Endodermal cell (in vitro differentiated cells): ENCODE data around the gene KRT1. TPM values are rescaled to one million over a fixed set of nuclear protein-coding genes. Genes with fewer than 3 reads are reported as not detected.
"Not testable (repeated sequence)": the region's sequence is repeated elsewhere in the genome, so short reads cannot be mapped to it uniquely, and the experiment has no call there.

Experiments
- DNase-seq: peaks from one replicate; pipeline ENCODE4 v3.0.0-alpha.2; 2017
- H3K27ac ChIP-seq: 2 replicates; pipeline ENCODE4 v1.5.1; 2013; ENCODE audit warnings: mild to moderate bottlenecking, low read depth, low read length, moderate library complexity
- H3K27me3 ChIP-seq: 2 replicates; pipeline ENCODE4 v1.6.1; 2013; ENCODE audit warnings: mild to moderate bottlenecking, low read length, moderate library complexity; ENCODE audit not compliant: insufficient read depth, control insufficient read depth, poor library complexity, severe bottlenecking
- H3K36me3 ChIP-seq: 2 replicates; pipeline ENCODE4 v1.7.0; 2013; ENCODE audit warnings: mild to moderate bottlenecking, low read length, moderate library complexity; ENCODE audit not compliant: control insufficient read depth, insufficient read depth
- H3K4me1 ChIP-seq: one replicate; pipeline ENCODE4 v1.7.0; 2013; ENCODE audit warnings: low read length; ENCODE audit not compliant: control insufficient read depth, insufficient read depth
- H3K4me3 ChIP-seq: 2 replicates; pipeline ENCODE4 v1.5.1; 2013; ENCODE audit warnings: mild to moderate bottlenecking, low read length, moderate library complexity
- H3K9ac ChIP-seq: 2 replicates; pipeline ENCODE4 v1.6.1; 2013; ENCODE audit warnings: mild to moderate bottlenecking, low read length, moderate library complexity; ENCODE audit not compliant: poor library complexity, severe bottlenecking; ENCODE audit errors: extremely low read depth
- H3K9me3 ChIP-seq: 2 replicates; pipeline ENCODE4 v1.6.1; 2013; ENCODE audit warnings: mild to moderate bottlenecking, low read length, moderate library complexity; ENCODE audit not compliant: control insufficient read depth
- H3K27ac Mint-ChIP-seq: 2 replicates; pipeline ENCODE4 v1.8.0; 2020; ENCODE audit warnings: mixed read lengths
- H3K27me3 Mint-ChIP-seq: 2 replicates; pipeline ENCODE4 v1.8.0; 2021; ENCODE audit warnings: mild to moderate bottlenecking, mixed read lengths; ENCODE audit not compliant: insufficient read depth
- H3K36me3 Mint-ChIP-seq: 2 replicates; pipeline ENCODE4 v1.8.0; 2020; ENCODE audit warnings: low read depth, mixed read lengths
- H3K4me1 Mint-ChIP-seq: 2 replicates; pipeline ENCODE4 v1.8.0; 2020; ENCODE audit warnings: mixed read lengths
- H3K4me3 Mint-ChIP-seq: 2 replicates; pipeline ENCODE4 v1.8.0; 2020; ENCODE audit warnings: mild to moderate bottlenecking, moderate library complexity, mixed read lengths
- H3K9me3 Mint-ChIP-seq: 2 replicates; pipeline ENCODE4 v1.8.0; 2020; ENCODE audit warnings: mild to moderate bottlenecking, mixed read lengths
- WGBS, 2 experiments: methylation state at CpG; one replicate each; pipeline versions ENCODE4 v1.1.5 to v1.1.7; 2013; ENCODE audit warnings: missing lambda C conversion rate in 2 of 2, mixed read lengths in 1 of 2; ENCODE audit not compliant: insufficient coverage in 1 of 2, insufficient read length in 1 of 2; 5-methylcytosine and 5-hydroxymethylcytosine counted together
- total RNA-seq, 2 donors: library from RNA; stranded (reverse); fragmentation: NEBNext Ultra II Directional in 1 of 2; extraction: Animal tissue kit (Norgen Biotek cat#: 25700) in 1 of 2; gene quantifications; 2 replicates in 1 of 2; 3 replicates in 1 of 2; pipeline ENCODE4 v1.2.1, GENCODE V29; 2021
- TF ChIP-seq, protein P1 (sequence below): fragments of 200-600 bp; sonication (generic); conservative IDR thresholded peaks from 2 replicates; pipeline ENCODE4 v1.5.0; 2021; ENCODE audit warnings: antibody characterized with exemption, mild to moderate bottlenecking

The KRT1 gene
- total RNA-seq, 2 donors from 2014 or later: not detected

DNA sequence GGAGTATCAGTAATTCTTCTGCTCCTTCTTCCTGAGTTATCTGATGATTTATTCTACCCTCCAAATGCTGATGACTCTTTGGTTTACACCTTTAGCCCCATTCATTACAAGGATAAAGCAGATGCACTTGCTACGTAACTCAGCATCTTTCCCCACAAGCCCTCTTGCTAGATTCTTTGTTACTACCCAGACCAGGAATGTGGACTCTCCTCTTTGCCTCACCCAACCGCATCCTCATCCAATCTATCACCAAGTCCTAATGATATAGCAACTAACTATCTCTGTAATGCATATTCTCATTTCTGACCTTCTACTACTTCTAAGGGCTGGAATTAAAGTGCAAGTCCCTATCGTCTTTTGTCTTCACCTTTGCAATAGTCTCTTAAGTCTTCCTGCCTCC is 9.2 kb downstream of the KRT1 start:
- no peaks in the 10 kb centered on the region for H3K9me3 Mint-ChIP-seq
- H3K27me3 Mint-ChIP-seq: peaks cover 36% of the 10 kb centered on the region
- Histone ChIP-seq H3K4me3 (no peak overlapping the region), H3K27ac (no peak overlapping the region), H3K9me3 (no peaks in the 10 kb centered on the region), H3K4me1 (no peaks in the 10 kb centered on the region), H3K36me3 (no peaks in the 10 kb centered on the region), H3K27me3 (peaks cover 58% of the 10 kb centered on the region), H3K9ac (no peak overlapping the region)
- H3K4me3 Mint-ChIP-seq: no peak overlapping the region
- H3K4me1 Mint-ChIP-seq: no peaks in the 10 kb centered on the region
- 93 to 96% methylated on average over 3 of the region's 3 CpGs for WGBS, 2 experiments
- DNase-seq: no peak
- TF ChIP-seq, protein P1, sequence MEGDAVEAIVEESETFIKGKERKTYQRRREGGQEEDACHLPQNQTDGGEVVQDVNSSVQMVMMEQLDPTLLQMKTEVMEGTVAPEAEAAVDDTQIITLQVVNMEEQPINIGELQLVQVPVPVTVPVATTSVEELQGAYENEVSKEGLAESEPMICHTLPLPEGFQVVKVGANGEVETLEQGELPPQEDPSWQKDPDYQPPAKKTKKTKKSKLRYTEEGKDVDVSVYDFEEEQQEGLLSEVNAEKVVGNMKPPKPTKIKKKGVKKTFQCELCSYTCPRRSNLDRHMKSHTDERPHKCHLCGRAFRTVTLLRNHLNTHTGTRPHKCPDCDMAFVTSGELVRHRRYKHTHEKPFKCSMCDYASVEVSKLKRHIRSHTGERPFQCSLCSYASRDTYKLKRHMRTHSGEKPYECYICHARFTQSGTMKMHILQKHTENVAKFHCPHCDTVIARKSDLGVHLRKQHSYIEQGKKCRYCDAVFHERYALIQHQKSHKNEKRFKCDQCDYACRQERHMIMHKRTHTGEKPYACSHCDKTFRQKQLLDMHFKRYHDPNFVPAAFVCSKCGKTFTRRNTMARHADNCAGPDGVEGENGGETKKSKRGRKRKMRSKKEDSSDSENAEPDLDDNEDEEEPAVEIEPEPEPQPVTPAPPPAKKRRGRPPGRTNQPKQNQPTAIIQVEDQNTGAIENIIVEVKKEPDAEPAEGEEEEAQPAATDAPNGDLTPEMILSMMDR: no peak
- no peak overlapping the region for H3K27ac Mint-ChIP-seq
- H3K36me3 Mint-ChIP-seq: no peaks in the 10 kb centered on the region

- Histone ChIP-seq H3K4me1 (no peaks in the 10 kb centered on the region), H3K4me3 (no peak overlapping the region), H3K9ac (no peak overlapping the region), H3K27ac (no peak overlapping the region), H3K9me3 (no peaks in the 10 kb centered on the region), H3K27me3 (peaks cover 60% of the 10 kb centered on the region), H3K36me3 (no peaks in the 10 kb centered on the region)
- no peaks in the 10 kb centered on the region for H3K4me1 Mint-ChIP-seq
- DNase-seq: no peak
- H3K36me3 Mint-ChIP-seq: no peaks in the 10 kb centered on the region
- TF ChIP-seq, protein P1: no peak
- H3K9me3 Mint-ChIP-seq: no peaks in the 10 kb centered on the region
- 98 to 100% methylated on average over 1 to 4 of the region's 4 CpGs for WGBS, 2 experiments
- peaks cover 32% of the 10 kb centered on the region for H3K27me3 Mint-ChIP-seq
- H3K4me3 Mint-ChIP-seq: no peak overlapping the region
- H3K27ac Mint-ChIP-seq: no peak overlapping the region
These were observed 9.7 kb downstream of the KRT1 start for GRCh38 chr12:52670506-52670905.

DNA sequence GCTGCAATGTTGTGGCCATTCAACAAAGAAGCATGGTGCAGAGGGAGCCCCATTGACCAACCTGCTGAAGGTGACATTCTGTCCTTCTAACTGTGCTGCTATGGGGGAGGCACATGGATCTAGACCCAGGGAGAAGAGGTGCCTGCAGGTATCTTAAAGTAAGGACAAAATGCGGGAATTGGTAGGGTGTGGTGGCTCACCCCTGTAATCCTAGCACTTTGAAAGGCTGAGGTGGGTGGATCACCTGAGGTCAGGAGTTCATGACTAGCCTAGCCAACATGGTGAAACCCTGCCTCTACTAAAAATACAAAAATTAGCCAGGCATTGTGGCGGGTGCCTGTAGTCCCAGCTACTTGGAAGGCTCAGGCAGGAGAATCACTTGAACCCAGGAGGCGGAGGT is 10.3 kb downstream of the KRT1 start:
- H3K9me3 ChIP-seq, H3K4me1 Mint-ChIP-seq, H3K4me1 ChIP-seq, H3K9ac ChIP-seq, H3K9me3 Mint-ChIP-seq, H3K27ac Mint-ChIP-seq, H3K4me3 Mint-ChIP-seq, H3K36me3 Mint-ChIP-seq, H3K27ac ChIP-seq, H3K4me3 ChIP-seq, H3K36me3 ChIP-seq, DNase-seq: not testable (repeated sequence)
- peaks cover 33% of the 10 kb centered on the region for H3K27me3 Mint-ChIP-seq
- peaks cover 66% of the 10 kb centered on the region for H3K27me3 ChIP-seq
- 80 to 96% methylated on average over 1 to 3 of the region's 3 CpGs for WGBS, 2 experiments

GRCh38 chr12:52669426-52669825 is 10.8 kb downstream of the KRT1 start:
- H3K4me3 Mint-ChIP-seq: no peak overlapping the region
- Histone ChIP-seq H3K9me3 (no peaks in the 10 kb centered on the region), H3K4me3 (no peak overlapping the region), H3K27ac (no peak overlapping the region), H3K36me3 (no peaks in the 10 kb centered on the region), H3K9ac (no peak overlapping the region), H3K27me3 (peaks cover 66% of the 10 kb centered on the region), H3K4me1 (no peaks in the 10 kb centered on the region)
- H3K36me3 Mint-ChIP-seq: no peaks in the 10 kb centered on the region
- H3K4me1 Mint-ChIP-seq: no peaks in the 10 kb centered on the region
- H3K27ac Mint-ChIP-seq: no peak overlapping the region
- H3K27me3 Mint-ChIP-seq: peaks cover 35% of the 10 kb centered on the region
- TF ChIP-seq, protein P1: no peak
- DNase-seq: no peak
- no peaks in the 10 kb centered on the region for H3K9me3 Mint-ChIP-seq
